Stimulated activated naive CD8-positive, alpha-beta T cell treated with anti-CD3 and anti-CD28 coated beads, Interleukin-15, Interleukin-2, amounts not matched to agents 100 U/mL and 50 U/mL, for 24 hours (primary cell): ENCODE data around the gene CACTIN.
"Not testable (repeated sequence)": the region's sequence is repeated elsewhere in the genome, so short reads cannot be mapped to it uniquely, and the experiment has no call there.

Experiments
- ATAC-seq: fragments of 150-1000 bp; cut with Tn5 transposase; one replicate; pipeline ENCODE4 v1.10.0; 2021
- DNase-seq: peaks from one replicate; pipeline ENCODE4 v3.0.0; 2021

The CACTIN gene

DNA sequence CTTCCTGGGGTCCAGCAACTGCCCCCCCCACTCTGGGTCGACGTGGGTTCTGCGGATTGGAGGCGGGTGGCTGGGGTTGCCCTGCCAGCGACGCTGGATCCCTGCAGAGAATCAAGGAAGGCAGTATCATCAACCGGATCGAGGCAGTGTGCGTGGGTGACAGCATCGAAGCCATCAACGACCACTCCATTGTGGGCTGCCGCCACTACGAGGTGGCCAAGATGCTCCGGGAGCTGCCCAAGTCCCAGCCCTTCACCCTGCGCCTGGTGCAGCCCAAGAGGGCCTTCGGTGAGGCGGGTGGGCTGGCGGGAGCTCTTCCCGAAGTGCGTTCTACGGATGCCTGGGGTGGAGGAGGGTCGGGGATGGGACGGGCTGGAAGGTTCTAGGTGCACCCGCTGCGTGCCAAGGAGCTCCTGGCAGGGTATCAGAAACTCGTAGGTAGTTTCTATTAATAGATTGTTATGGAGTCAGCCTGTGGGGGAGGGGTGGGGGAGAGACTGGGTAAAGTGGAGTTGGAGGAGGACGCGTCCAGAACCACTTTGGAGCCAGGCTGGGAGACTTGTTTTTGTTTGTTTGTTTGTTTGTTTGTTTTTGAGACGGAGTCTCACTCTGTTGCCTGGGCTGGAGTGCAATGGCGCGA is 39.8 kb downstream of the CACTIN start:
- ATAC-seq (no peak), DNase-seq (no peak)

- ATAC-seq (no peak), DNase-seq (peak; percentile 65)
Measured at GRCh38 chr19:3586127-3586626, 40.4 kb downstream of the CACTIN start.

GRCh38 chr19:3585301-3586126 is 41.1 kb downstream of the CACTIN start, which contains the start of gene GIPC3:
Gene GIPC3 (plus strand): TSS chr19:3585478. CDS start chr19:3585598, 120 bp downstream.
- peak; percentile 33 for DNase-seq

GRCh38 chr19:3584036-3584802 is 42.4 kb downstream of the CACTIN start:
- not testable (repeated sequence) for ATAC-seq, DNase-seq

More at GRCh38 chr19:3585301-3586126, 41.1 kb downstream of the CACTIN start, which contains the start of gene GIPC3:
- ATAC-seq: no peak

GRCh38 chr19:3581792-3582191 is 44.8 kb downstream of the CACTIN start:
- DNase-seq, ATAC-seq: not testable (repeated sequence)

- DNase-seq: no peak
- no peak for ATAC-seq
Measured at GRCh38 chr19:3580156-3580934, 46.2 kb downstream of the CACTIN start.

- ATAC-seq (no peak), DNase-seq (no peak)
Measured at GRCh38 chr19:3578390-3578789, 48.2 kb downstream of the CACTIN start.

DNA sequence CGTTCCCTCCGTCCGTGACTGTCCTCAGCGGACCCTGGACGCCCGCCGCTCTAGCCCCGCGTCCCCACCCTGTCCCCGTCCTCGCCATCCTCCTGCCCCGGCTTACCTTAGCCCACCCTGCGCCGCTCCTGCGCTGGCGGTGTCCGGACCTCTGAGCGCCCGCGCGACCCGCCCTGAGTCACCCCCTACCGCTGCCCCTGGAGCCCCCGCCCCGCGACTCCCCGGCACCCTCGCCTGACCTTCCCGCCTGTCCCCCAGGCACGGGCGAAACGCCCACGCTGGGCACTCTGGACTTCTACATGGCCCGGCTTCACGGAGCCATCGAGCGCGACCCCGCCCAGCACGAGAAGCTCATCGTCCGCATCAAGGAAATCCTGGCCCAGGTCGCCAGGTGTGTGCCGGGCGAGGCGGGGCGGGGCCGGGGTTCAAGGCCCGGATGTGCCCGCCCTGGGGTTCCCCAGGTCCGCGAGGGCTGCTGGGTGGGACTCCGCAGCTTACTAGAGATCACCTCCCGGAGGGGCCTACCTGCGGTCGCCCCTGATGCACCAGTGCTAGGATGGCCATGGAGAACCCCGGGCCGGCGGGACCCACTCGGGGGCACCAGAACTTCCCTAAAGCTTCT is 48.8 kb downstream of the CACTIN start:
- ATAC-seq (no peak), DNase-seq (no peak)

DNA sequence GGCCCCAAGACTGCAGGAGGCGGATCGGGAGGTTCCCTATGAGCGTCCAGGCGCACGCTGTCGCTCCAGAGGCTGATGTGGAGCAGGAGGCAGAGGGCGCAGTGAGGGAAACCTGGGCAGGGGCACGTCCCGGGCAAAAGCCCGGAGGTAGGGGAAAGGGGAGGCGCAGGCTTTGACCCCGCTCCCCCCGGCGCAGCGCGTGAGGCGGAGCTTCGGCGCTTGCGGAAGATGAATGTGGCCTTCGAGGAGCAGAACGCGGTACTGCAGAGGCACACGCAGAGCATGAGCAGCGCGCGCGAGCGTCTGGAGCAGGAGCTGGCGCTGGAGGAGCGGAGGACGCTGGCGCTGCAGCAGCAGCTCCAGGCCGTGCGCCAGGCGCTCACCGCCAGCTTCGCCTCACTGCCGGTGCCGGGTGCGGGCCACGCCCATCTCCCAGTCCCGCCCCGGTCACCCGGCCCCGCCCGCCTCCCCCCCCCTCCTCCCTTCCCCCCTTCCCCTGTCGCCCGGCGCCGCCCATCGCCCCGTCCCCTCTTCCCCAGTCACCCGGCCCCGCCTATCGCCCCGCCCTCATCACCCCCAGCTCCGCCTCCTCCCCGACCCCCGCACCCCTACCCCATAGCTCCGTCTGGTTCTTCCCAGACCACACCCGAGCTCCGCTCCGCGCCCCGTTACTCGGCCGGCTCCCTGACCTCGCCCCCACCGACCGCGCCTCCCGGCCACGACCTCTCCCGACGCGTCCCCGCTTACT is 49.7 kb downstream of the CACTIN start:
- DNase-seq (no peak), ATAC-seq (no peak)

DNA sequence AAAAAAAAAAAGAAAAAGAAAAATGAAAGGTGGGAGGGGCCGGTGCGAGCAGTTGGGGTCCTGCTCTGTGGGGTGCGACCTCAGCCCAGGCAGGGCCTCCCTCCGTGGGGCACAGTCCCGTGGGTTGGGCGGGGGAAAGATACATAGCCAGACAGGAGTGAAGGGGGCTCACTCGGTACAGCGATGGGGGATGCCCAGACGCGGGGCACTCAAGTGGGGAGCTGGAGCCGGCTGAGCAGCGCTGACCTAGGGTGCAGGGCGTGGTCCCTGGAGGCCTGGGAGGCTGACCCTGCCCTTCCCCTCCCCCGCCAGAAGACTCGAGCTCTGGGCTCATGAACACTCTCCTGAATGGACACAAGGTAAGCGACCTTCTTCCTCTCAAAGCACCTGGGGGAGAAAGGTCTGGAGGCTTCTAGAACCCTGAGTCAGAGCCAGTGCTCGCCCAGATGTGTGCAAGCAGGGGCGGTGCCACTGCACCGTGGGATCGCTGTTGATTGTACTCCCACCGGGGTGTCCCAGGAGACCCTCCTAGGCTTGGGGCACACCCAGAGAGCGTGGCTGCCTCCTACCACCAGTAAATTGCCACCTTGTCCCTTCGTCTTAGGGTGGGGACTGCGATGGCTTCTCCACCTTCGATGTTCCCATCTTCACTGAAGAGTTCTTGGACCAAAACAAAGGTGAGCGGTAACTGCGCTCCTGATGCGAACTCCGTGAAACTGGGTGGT is 50.5 kb downstream of the CACTIN start:
- DNase-seq (no peak), ATAC-seq (no peak)

- DNase-seq: no peak
- no peak for ATAC-seq
Measured at GRCh38 chr19:3575260-3575741, 51.3 kb downstream of the CACTIN start.

GRCh38 chr19:3573858-3574637 is 52.5 kb downstream of the CACTIN start:
- peak; percentile 94 for DNase-seq
- peak; percentile 20 for ATAC-seq

- ATAC-seq: no peak
- DNase-seq: peak; percentile 52
Measured at GRCh38 chr19:3573162-3573857, 53.3 kb downstream of the CACTIN start.

- DNase-seq: no peak
- ATAC-seq: peak; percentile 0
Measured at GRCh38 chr19:3572855-3573161, 53.8 kb downstream of the CACTIN start, which contains the start of gene HMG20B. Gene HMG20B (plus strand): TSS chr19:3572944. CDS start chr19:3573310, 366 bp downstream.

GRCh38 chr19:3572132-3572854 is 54.3 kb downstream of the CACTIN start:
- ATAC-seq: peak; percentile 95

GRCh38 chr19:3570606-3571011 is 56.0 kb downstream of the CACTIN start:
- ATAC-seq (no peak), DNase-seq (no peak)

More at GRCh38 chr19:3572132-3572854, 54.3 kb downstream of the CACTIN start:
- peak; percentile 99 for DNase-seq

GRCh38 chr19:3570042-3570441 is 56.5 kb downstream of the CACTIN start:
- ATAC-seq: not testable (repeated sequence)

More at GRCh38 chr19:3570042-3570441, 56.5 kb downstream of the CACTIN start:
- DNase-seq: not testable (repeated sequence)
